ENCODE results near the gene KIF26A. TPM values are rescaled to one million over a fixed set of nuclear protein-coding genes. Genes with fewer than 3 reads are reported as not detected.
A peak's percentile ranks its signal among the peaks of the same experiment; 100 is the strongest.

Gene KIF26A
- total and polyA plus RNA-seq, 2 experiments from 2014 or later = 5.6 to 103 TPM

DNA sequence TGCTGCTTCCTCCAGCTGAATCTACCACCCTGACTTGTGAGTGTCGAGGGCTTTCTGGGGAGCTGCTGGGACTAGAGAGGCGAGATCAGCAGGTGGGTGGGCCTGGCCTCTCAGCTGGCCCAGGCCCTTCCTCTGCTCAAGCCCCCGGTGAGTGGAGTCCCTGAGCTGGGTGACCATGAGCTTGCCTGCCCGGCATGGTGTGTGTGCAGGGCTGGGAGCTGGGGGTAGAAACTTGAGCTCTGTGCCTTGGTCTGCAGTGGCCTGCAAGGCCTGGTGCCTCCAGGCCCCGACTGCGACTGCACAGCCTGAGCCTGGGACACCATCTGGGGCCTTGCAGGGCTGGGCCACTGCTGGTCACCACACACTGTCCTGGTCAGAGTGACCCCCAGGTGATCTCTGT, 67.4 kb downstream of the KIF26A start (continued):
- TF ChIP-seq, protein P1, sequence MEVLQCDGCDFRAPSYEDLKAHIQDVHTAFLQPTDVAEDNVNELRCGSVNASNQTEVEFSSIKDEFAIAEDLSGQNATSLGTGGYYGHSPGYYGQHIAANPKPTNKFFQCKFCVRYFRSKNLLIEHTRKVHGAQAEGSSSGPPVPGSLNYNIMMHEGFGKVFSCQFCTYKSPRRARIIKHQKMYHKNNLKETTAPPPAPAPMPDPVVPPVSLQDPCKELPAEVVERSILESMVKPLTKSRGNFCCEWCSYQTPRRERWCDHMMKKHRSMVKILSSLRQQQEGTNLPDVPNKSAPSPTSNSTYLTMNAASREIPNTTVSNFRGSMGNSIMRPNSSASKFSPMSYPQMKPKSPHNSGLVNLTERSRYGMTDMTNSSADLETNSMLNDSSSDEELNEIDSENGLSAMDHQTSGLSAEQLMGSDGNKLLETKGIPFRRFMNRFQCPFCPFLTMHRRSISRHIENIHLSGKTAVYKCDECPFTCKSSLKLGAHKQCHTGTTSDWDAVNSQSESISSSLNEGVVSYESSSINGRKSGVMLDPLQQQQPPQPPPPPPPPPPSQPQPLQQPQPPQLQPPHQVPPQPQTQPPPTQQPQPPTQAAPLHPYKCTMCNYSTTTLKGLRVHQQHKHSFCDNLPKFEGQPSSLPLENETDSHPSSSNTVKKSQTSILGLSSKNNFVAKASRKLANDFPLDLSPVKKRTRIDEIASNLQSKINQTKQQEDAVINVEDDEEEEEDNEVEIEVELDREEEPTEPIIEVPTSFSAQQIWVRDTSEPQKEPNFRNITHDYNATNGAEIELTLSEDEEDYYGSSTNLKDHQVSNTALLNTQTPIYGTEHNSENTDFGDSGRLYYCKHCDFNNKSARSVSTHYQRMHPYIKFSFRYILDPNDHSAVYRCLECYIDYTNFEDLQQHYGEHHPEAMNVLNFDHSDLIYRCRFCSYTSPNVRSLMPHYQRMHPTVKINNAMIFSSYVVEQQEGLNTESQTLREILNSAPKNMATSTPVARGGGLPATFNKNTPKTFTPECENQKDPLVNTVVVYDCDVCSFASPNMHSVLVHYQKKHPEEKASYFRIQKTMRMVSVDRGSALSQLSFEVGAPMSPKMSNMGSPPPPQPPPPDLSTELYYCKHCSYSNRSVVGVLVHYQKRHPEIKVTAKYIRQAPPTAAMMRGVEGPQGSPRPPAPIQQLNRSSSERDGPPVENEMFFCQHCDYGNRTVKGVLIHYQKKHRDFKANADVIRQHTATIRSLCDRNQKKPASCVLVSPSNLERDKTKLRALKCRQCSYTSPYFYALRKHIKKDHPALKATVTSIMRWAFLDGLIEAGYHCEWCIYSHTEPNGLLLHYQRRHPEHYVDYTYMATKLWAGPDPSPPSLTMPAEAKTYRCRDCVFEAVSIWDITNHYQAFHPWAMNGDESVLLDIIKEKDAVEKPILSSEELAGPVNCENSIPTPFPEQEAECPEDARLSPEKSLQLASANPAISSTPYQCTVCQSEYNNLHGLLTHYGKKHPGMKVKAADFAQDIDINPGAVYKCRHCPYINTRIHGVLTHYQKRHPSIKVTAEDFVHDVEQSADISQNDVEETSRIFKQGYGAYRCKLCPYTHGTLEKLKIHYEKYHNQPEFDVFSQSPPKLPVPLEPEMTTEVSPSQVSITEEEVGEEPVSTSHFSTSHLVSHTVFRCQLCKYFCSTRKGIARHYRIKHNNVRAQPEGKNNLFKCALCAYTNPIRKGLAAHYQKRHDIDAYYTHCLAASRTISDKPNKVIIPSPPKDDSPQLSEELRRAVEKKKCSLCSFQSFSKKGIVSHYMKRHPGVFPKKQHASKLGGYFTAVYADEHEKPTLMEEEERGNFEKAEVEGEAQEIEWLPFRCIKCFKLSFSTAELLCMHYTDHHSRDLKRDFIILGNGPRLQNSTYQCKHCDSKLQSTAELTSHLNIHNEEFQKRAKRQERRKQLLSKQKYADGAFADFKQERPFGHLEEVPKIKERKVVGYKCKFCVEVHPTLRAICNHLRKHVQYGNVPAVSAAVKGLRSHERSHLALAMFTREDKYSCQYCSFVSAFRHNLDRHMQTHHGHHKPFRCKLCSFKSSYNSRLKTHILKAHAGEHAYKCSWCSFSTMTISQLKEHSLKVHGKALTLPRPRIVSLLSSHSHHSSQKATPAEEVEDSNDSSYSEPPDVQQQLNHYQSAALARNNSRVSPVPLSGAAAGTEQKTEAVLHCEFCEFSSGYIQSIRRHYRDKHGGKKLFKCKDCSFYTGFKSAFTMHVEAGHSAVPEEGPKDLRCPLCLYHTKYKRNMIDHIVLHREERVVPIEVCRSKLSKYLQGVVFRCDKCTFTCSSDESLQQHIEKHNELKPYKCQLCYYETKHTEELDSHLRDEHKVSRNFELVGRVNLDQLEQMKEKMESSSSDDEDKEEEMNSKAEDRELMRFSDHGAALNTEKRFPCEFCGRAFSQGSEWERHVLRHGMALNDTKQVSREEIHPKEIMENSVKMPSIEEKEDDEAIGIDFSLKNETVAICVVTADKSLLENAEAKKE (CRISPR knock-in tag; IDR thresholded peaks at IDR 0.05) = no peak
- no peak for TF ChIP-seq EZH2phosphoT487 (IDR thresholded peaks at IDR 0.05; ENCODE audit: unreplicated experiment)

GRCh38 chr14:104206281-104206904, 68.0 kb downstream of the KIF26A start:
- Histone ChIP-seq H3K27me3 (ENCODE audit: insufficient read depth) (no peaks in the 10 kb centered on the region), H3K36me3 (ENCODE audit: insufficient read depth) (no peaks in the 10 kb centered on the region), H3K4me2 (no peak overlapping the region), H2AFZ (no peak overlapping the region), H4K20me1 (replicated peaks; ENCODE audit: insufficient read depth) (no peaks in the 10 kb centered on the region), H3K9me2 (ENCODE audit: insufficient read depth) (no peaks in the 10 kb centered on the region), H3F3A (replicated peaks; ENCODE audit: low read depth) (no peaks in the 10 kb centered on the region), H3K27ac (ENCODE audit: low read depth) (no peak overlapping the region), H3K4me3 (no peak overlapping the region), H3K4me1 (ENCODE audit: insufficient read depth) (no peaks in the 10 kb centered on the region), H3K79me2 (replicated peaks; ENCODE audit: insufficient read depth) (no peaks in the 10 kb centered on the region)
- H3K27ac Mint-ChIP-seq = no peak overlapping the region
- no peaks in the 10 kb centered on the region for H3K9me3 Mint-ChIP-seq
- no peak for DNase-seq (ENCODE audit: low spot score)
- peaks cover 5% of the 10 kb centered on the region for H3K27me3 Mint-ChIP-seq (ENCODE audit: insufficient read depth, low read depth, poor library complexity)
- TF ChIP-seq, protein P1 (CRISPR knock-in tag; IDR thresholded peaks at IDR 0.05) = no peak
- TF ChIP-seq ZNF114 (CRISPR knock-in tag; IDR thresholded peaks at IDR 0.05) (no peak), CREB1 (CRISPR knock-in tag; IDR thresholded peaks at IDR 0.05; ENCODE audit: low read depth) (no peak), EZH2 (IDR thresholded peaks at IDR 0.05; ENCODE audit: low read depth, unreplicated experiment) (no peak), EZH2phosphoT487 (IDR thresholded peaks at IDR 0.05; ENCODE audit: unreplicated experiment) (no peak), STAT1 (IDR thresholded peaks at IDR 0.05; ENCODE audit: unreplicated experiment) (no peak)
- H3K36me3 Mint-ChIP-seq (ENCODE audit: low read depth) = no peaks in the 10 kb centered on the region
- no peaks in the 10 kb centered on the region for H3K4me1 Mint-ChIP-seq
- no peak overlapping the region for H3K4me3 Mint-ChIP-seq
- ATAC-seq = peak; percentile 88
